ENCODE measurements around the gene MAP6. TPM values are rescaled to one million over a fixed set of nuclear protein-coding genes. Genes with fewer than 3 reads are reported as not detected.

Gene MAP6
- total and polyA plus RNA-seq, 9 of the 15 experiments (the other 6 are each of a cell fraction or from before 2014, with no cell fraction given), result not detected

DNA sequence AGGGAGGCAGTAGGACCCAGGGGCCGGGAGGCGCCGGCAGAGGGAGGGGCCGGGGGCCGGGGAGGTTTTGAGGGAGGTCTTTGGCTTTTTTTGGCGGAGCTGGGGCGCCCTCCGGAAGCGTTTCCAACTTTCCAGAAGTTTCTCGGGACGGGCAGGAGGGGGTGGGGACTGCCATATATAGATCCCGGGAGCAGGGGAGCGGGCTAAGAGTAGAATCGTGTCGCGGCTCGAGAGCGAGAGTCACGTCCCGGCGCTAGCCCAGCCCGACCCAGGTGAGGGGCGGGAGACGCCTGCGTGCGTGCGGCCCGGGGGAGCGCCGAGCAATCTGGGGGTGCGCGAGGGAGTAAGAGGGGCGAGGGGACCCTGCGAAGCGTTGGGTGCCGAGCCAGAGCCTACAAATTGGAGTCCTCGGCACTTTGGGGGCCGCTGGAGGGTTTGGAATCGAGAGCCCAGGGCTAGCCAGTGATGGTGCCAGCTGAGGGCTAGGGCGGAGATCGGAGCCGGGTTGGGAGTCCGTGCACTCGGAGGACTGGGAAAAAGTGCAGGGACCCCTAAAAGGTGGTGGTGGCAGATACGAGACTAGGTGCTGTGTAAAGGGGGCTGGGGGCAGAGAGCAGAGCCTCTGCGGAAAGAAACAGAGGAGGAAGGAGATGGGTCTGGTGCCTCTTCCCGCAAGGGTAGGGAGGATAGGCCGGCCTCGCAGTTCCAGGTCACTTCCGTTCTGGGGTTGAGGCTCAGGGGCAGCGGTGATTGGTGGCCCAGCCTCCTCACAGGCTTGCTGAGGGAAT lies 106.6 kb downstream of the MAP6 start, which contains the start of gene SERPINH1 (continued):
- TF ChIP-seq, protein P1, sequence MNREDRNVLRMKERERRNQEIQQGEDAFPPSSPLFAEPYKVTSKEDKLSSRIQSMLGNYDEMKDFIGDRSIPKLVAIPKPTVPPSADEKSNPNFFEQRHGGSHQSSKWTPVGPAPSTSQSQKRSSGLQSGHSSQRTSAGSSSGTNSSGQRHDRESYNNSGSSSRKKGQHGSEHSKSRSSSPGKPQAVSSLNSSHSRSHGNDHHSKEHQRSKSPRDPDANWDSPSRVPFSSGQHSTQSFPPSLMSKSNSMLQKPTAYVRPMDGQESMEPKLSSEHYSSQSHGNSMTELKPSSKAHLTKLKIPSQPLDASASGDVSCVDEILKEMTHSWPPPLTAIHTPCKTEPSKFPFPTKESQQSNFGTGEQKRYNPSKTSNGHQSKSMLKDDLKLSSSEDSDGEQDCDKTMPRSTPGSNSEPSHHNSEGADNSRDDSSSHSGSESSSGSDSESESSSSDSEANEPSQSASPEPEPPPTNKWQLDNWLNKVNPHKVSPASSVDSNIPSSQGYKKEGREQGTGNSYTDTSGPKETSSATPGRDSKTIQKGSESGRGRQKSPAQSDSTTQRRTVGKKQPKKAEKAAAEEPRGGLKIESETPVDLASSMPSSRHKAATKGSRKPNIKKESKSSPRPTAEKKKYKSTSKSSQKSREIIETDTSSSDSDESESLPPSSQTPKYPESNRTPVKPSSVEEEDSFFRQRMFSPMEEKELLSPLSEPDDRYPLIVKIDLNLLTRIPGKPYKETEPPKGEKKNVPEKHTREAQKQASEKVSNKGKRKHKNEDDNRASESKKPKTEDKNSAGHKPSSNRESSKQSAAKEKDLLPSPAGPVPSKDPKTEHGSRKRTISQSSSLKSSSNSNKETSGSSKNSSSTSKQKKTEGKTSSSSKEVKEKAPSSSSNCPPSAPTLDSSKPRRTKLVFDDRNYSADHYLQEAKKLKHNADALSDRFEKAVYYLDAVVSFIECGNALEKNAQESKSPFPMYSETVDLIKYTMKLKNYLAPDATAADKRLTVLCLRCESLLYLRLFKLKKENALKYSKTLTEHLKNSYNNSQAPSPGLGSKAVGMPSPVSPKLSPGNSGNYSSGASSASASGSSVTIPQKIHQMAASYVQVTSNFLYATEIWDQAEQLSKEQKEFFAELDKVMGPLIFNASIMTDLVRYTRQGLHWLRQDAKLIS (CRISPR knock-in tag; IDR thresholded peaks at IDR 0.05), result peak; percentile 59; the same call in 1 of the 2 replicates
- TF ChIP-seq CREB3L1 (IDR thresholded peaks at IDR 0.05; ENCODE audit: borderline replicate concordance, low read depth) (0 out of 2 replicates have a peak, but pooled peaks have one; percentile 14), SP1 (CRISPR knock-in tag; IDR thresholded peaks at IDR 0.05) (peak; percentile 18; the same call in 1 of the 2 replicates), MCM5 (IDR thresholded peaks at IDR 0.05; ENCODE audit: low read depth) (no peak), LEF1 (IDR thresholded peaks at IDR 0.05) (no peak), PHTF2 (CRISPR knock-in tag; IDR thresholded peaks at IDR 0.05) (peak; percentile 11; the same call in 1 of the 2 replicates), ZFP1 (CRISPR knock-in tag; IDR thresholded peaks at IDR 0.05) (0 out of 2 replicates have a peak, but pooled peaks have one; percentile 45), NCOA6 (IDR thresholded peaks at IDR 0.05) (no peak), SETDB1 (IDR thresholded peaks at IDR 0.05; ENCODE audit: low read length) (no peak), NFATC3 (IDR thresholded peaks at IDR 0.05) (no peak), ZNF347 (CRISPR knock-in tag; IDR thresholded peaks at IDR 0.05; ENCODE audit: low read depth) (no peak), NONO (IDR thresholded peaks at IDR 0.05; ENCODE audit: low read depth in 2 of 2, low read length in 1 of 2) (0 out of 4 replicates have a peak, but pooled peaks of 1 of the 2 experiments have one; percentile 44), POLR2AphosphoS2 (IDR thresholded peaks at IDR 0.05; ENCODE audit: low read length) (peak; percentile 61; the same call in 1 of the 2 replicates)
- TF ChIP-seq, protein P2, sequence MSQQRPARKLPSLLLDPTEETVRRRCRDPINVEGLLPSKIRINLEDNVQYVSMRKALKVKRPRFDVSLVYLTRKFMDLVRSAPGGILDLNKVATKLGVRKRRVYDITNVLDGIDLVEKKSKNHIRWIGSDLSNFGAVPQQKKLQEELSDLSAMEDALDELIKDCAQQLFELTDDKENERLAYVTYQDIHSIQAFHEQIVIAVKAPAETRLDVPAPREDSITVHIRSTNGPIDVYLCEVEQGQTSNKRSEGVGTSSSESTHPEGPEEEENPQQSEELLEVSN (IDR thresholded peaks at IDR 0.05; ENCODE audit: borderline replicate concordance in 1 of 2, extremely low read depth in 1 of 2, insufficient read depth in 1 of 2, insufficient read length in 1 of 2, low read depth in 1 of 2, low read length in 1 of 2, poor library complexity in 1 of 2, severe bottlenecking in 1 of 2), result peak in 1 of 2 experiments; percentile 8

All from K562 (cell line).